Aorta (tissue), 5 donors: ENCODE measurements around the gene KCNJ12. TPM values are rescaled to one million over a fixed set of nuclear protein-coding genes. Genes with fewer than 3 reads are reported as not detected.
A peak's percentile ranks its signal among the peaks of the same experiment; 100 is the strongest.
"Not testable (repeated sequence)": the region's sequence is repeated elsewhere in the genome, so short reads cannot be mapped to it uniquely, and the experiment has no call there.

ENCODE experiments used
- ATAC-seq: fragments of 200-7000 bp; cut with Tn5 transposase; one replicate; pipeline ENCODE4 v1.9.1; 2022; ENCODE audit warnings: moderate library complexity; ENCODE audit not compliant: low FRiP score
- DNase-seq, 2 donors: peaks; one replicate each; pipeline ENCODE4 v3.0.0-alpha.2; 2020
- H3K27ac ChIP-seq, 2 donors: one replicate each; pipeline ENCODE4 v1.5.1; 2013; ENCODE audit warnings: low read length in 2 of 2, mild to moderate bottlenecking in 2 of 2, moderate library complexity in 2 of 2, control low read depth in 1 of 2, inconsistent platforms in 1 of 2, low read depth in 1 of 2
- H3K27me3 ChIP-seq, 2 donors: one replicate each; pipeline ENCODE4 v1.6.1; 2013; ENCODE audit warnings: control low read depth in 1 of 2, low read length in 1 of 2, mild to moderate bottlenecking in 1 of 2, moderate library complexity in 1 of 2; ENCODE audit not compliant: insufficient read depth in 2 of 2, control insufficient read depth in 1 of 2
- H3K36me3 ChIP-seq, 2 donors: one replicate each; pipeline ENCODE4 v1.6.1; 2013; ENCODE audit warnings: control low read depth in 1 of 2, low read length in 1 of 2, mild to moderate bottlenecking in 1 of 2; ENCODE audit not compliant: insufficient read depth in 2 of 2, control insufficient read depth in 1 of 2
- H3K4me1 ChIP-seq, 2 donors: one replicate each; pipeline ENCODE4 v1.6.1; 2013; ENCODE audit warnings: low read length in 2 of 2, control low read depth in 1 of 2, mild to moderate bottlenecking in 1 of 2, moderate library complexity in 1 of 2; ENCODE audit not compliant: insufficient read depth in 2 of 2, control insufficient read depth in 1 of 2
- H3K4me3 ChIP-seq, 2 donors: one replicate each; pipeline ENCODE4 v1.5.1; 2013; ENCODE audit warnings: low read length in 2 of 2, control low read depth in 1 of 2, mild to moderate bottlenecking in 1 of 2
- H3K9me3 ChIP-seq: one replicate; pipeline ENCODE4 v1.6.1; 2013; ENCODE audit warnings: mild to moderate bottlenecking, low read length; ENCODE audit not compliant: control insufficient read depth
- WGBS, 2 donors: extraction: QIAGEN DNeasy Blood & Tissue Kit; methylation state at CpG; one replicate each; pipeline ENCODE4 v1.1.7; 2013; 5-methylcytosine and 5-hydroxymethylcytosine counted together
- intact Hi-C, 2 donors: fragments of 100-400 bp; cut with DNase I; formaldehyde crosslinking; loops; one replicate each; pipeline versions ENCODE4 v1.14.2 to v1.15.0; 2022
- polyA plus RNA-seq, 2 donors: library from polyadenylated mRNA; stranded (reverse); fragments of 200-250 nt; gene quantifications; one replicate each; pipeline ENCODE4 v1.2.3, GENCODE V29; 2013
- total RNA-seq, 2 donors: library from RNA; stranded (reverse); fragmentation: NEBNext Ultra II Directional; extraction: Animal tissue kit (Norgen Biotek cat#: 25700); gene quantifications; one replicate each; pipeline ENCODE4 v1.2.1, GENCODE V29; 2021
- donor health status: healthy with polysubstance abuse.
- donor health status: Bipolar disorder and iron deficiency.
- donor health status: DM: no; HTN: no; CAD: no.
- donor health status: DM: no; HTN: no; CAD: no.
- donor health status: DM: yes; HTN: yes; CAD: no.

KCNJ12 gene
- total and polyA plus RNA-seq, 4 donors, result 0.13 to 4.0 (median 2.9) TPM; not detected in 1

DNA sequence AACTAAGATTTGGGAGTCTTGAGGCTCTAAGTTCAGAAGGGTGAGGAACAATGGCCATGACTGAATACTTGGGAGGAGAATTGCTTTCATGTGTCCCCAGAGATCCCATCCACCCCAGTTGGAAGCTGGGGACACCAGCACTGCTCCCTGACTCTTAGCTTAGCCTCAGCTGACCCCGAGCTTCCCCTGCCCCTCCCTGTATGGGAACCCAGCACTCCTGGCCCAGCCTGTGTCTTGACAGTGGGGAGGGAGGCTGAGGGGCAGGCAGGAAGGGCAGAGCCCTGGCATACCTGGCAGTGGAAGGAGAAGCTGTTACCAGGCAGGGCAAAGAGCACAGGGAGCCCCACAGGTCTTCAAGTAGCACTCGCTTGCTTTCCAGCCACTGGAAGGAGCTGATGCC is 58.8 kb downstream of the KCNJ12 start:
- ATAC-seq, H3K27me3 ChIP-seq, H3K27ac ChIP-seq, H3K9me3 ChIP-seq, H3K4me1 ChIP-seq, DNase-seq, H3K4me3 ChIP-seq, intact Hi-C loops, H3K36me3 ChIP-seq: not testable (repeated sequence)
- WGBS, 2 donors, result 75 to 82% methylated on average over 2 of the region's 2 CpGs

DNA sequence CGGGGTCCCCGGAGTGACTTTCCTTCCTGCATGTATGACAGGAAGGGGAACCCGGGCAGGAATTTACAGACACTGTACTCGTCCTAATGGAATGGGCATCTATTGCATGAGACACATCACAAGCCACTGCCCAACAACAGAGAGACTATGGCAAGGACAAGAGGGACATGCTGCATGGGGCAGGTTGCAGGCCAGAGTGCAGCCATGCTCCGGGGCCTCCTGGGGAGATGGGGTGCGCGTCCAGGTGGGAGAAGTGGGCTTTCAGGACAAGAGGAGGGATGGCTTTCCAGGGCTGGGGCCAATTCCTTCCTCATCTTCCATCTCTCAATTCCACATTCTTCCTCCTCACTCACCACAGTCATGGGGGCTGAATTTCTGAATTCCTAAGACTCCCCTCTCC is 60.3 kb downstream of the KCNJ12 start:
- H3K4me3 ChIP-seq, ATAC-seq, H3K27me3 ChIP-seq, H3K9me3 ChIP-seq, intact Hi-C loops, H3K4me1 ChIP-seq, H3K27ac ChIP-seq, H3K36me3 ChIP-seq, DNase-seq: not testable (repeated sequence)
- WGBS, 2 donors, result 77 to 82% methylated on average over 7 of the region's 7 CpGs

DNA sequence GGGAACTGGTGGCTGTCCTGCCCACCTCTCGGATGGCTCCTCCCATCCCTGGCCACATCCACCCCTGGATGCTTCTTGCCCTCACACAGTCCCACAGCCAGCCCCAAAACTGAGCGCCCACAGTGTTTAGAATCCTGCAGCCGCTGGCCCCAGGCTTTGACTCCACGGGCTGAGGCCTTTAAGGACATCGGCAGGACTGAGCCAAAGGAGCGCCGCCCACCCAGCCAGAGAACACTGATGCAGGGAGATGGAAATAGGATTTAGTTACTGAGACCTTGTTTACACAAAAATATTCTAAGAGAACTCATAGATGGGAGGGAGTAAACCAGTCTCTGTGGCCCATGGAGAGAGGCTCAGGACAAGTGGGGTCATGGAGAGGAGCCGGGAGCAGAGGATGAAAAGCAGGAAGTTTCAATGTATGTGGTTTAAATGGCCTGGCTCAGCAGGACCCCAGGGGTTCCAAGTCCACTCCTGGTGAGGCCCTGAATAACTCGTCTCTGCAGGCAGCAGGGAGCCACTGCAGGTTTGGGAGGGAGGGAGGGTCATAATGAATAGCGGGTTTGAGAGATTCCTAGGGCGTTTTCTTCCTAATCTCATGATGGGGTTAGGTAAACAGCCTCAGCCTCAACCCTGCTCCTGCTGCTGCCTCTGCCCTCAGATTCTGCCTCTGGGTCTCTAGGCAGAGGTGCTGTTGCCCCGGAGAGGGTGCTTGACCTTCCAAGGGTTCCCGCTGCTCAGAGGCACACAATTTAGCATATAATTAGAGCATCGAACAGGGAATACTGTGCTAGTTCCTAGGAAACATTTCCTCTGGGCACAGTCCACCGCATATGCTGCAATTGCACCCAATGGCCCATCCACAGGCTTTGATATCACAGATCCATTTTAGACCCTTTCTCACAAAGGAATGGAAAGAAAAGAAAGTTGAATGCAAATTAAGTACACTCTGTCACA is 61.0 kb downstream of the KCNJ12 start:
- H3K36me3 ChIP-seq, H3K4me3 ChIP-seq, DNase-seq, intact Hi-C loops, H3K27ac ChIP-seq, H3K9me3 ChIP-seq, H3K4me1 ChIP-seq, H3K27me3 ChIP-seq: not testable (repeated sequence)
- WGBS, 2 donors, result 66 to 69% methylated on average over 13 to 15 of the region's 15 CpGs
- ATAC-seq, result peak; percentile 23

DNA sequence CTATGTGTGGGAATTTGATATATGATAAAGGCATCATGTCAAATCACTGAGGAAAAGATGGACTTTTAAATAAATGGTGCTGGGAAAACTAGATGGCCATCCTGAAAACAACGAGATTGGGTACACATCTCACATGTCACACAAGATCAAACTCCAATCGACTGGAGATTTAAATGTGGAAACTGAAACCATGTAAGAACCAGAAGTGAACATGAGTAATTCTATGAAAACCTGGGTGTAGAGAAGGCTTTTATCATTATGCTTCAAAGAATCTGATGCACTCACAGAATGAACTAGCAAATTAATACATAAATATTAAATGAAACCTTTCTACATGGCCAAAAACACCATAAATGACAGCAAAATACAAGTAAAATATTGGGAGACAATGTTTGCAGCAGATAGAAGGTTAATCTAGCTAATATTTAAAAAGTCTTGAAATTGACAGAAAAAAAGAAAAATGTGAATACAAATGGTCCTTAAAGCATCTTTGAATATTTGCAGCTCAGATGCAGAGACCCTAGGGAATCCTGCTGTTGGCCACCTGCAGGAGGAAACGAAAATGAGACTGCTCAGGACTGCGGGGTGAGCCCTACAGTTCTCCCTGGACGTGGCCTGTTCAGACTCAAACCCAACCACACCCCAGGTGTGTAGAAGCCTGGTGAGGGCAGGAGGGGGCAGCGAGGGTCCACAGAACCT is 62.3 kb downstream of the KCNJ12 start:
- H3K27me3 ChIP-seq, ATAC-seq, intact Hi-C loops, DNase-seq, H3K36me3 ChIP-seq, H3K4me1 ChIP-seq, H3K27ac ChIP-seq, H3K9me3 ChIP-seq, H3K4me3 ChIP-seq: not testable (repeated sequence)
- 51 to 61% methylated on average over 2 to 6 of the region's 6 CpGs for WGBS, 2 donors

- intact Hi-C loops, DNase-seq, H3K36me3 ChIP-seq, H3K4me1 ChIP-seq, ATAC-seq, H3K4me3 ChIP-seq, H3K9me3 ChIP-seq, H3K27ac ChIP-seq, H3K27me3 ChIP-seq: not testable (repeated sequence)
- WGBS, 2 donors, result 74 to 82% methylated on average over 3 of the region's 5 CpGs
These were observed 62.8 kb downstream of the KCNJ12 start for GRCh38 chr17:21439015-21439336.

GRCh38 chr17:21445091-21445650 is 69.0 kb downstream of the KCNJ12 start:
- Histone ChIP-seq H3K36me3 (no peaks in the 10 kb centered on the region), H3K4me1 (no peaks in the 10 kb centered on the region), H3K27ac (no peak overlapping the region), H3K9me3 (no peaks in the 10 kb centered on the region), H3K4me3 (no peak overlapping the region), H3K27me3 (no peaks in the 10 kb centered on the region)
- WGBS, 2 donors, result 83% methylated on average over 9 of the region's 9 CpGs
- ATAC-seq (no peak), DNase-seq (no peak)
- intact Hi-C loops, result no loop called here

- not testable (repeated sequence) for DNase-seq
These were observed 71.4 kb downstream of the KCNJ12 start for GRCh38 chr17:21447552-21447951.

DNA sequence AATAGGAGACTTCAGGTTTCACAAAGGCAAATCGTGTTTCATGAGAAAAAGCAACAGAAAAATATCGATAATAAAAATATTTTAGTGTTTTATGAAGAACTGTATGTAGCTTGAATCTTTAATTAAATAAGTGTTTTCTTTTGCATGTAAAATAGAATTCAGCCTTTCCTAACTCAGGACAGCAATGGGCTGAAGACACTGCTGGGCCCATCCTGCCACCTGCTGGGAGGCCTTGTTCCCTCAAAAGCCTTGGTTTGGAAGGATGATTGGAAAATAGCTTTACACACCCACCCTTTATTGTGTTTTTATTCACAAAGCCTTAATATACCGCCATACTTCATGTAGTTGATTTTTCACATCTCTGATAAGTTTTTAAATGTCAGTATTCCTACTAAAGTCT is 73.7 kb downstream of the KCNJ12 start:
- H3K36me3 ChIP-seq, H3K4me1 ChIP-seq, DNase-seq, H3K9me3 ChIP-seq, H3K27ac ChIP-seq, H3K27me3 ChIP-seq, ATAC-seq, H3K4me3 ChIP-seq: not testable (repeated sequence)
- intact Hi-C loops, result loop anchor here in 1 of 2 donors (5.0 to 10.0 kb wide), 3 partner anchors 135 to 325 kb away; partner anchors contain the start of genes DHRS7B and MAP2K3
- 71 to 72% methylated on average over 3 of the region's 3 CpGs for WGBS, 2 donors

More at GRCh38 chr17:21447552-21447951, 71.4 kb downstream of the KCNJ12 start:
- ATAC-seq, H3K27me3 ChIP-seq, intact Hi-C loops, H3K4me3 ChIP-seq, H3K27ac ChIP-seq, H3K4me1 ChIP-seq, H3K9me3 ChIP-seq, H3K36me3 ChIP-seq: not testable (repeated sequence)
- WGBS, 2 donors, result 80 to 82% methylated on average over 4 of the region's 4 CpGs
